ENCODE data around the gene ELAC1. TPM values are rescaled to one million over a fixed set of nuclear protein-coding genes. Genes with fewer than 3 reads are reported as not detected.

Gene ELAC1
- total and polyA plus RNA-seq, 2 donors (not counting 1 experiment from before 2014, with no cell fraction given): 7.3 to 8.2 TPM

GRCh38 chr18:51032193-51032592 lies 64.4 kb downstream of the ELAC1 start:
- no peaks in the 10 kb centered on the region for H3K27me3 ChIP-seq (ENCODE audit: control insufficient read depth, insufficient read depth, low read length)
- H2AFZ ChIP-seq (ENCODE audit: low read length): no peak overlapping the region
- H3K9ac ChIP-seq (ENCODE audit: insufficient read depth, low read length): no peak overlapping the region
- H3K36me3 ChIP-seq (ENCODE audit: control insufficient read depth, insufficient read depth, low read length): no peaks in the 10 kb centered on the region
- H3K4me2 ChIP-seq (ENCODE audit: extremely low read depth, insufficient read depth, low read length): peak overlapping the region; percentile 64
- H3K9me3 ChIP-seq (ENCODE audit: control insufficient read depth, insufficient read depth, low read depth, low read length): no peaks in the 10 kb centered on the region
- no peak overlapping the region for H3K27ac ChIP-seq (ENCODE audit: insufficient read depth, low read length)
- TF ChIP-seq CTCF (conservative IDR thresholded peaks at IDR 0.05 in 1 of 2, IDR thresholded peaks at IDR 0.05 in 1 of 2; ENCODE audit: low read depth in 1 of 2, low read length in 2 of 2) (no peak), EZH2 (IDR thresholded peaks at IDR 0.05; ENCODE audit: low read length, missing control alignments) (no peak)
- peaks cover 3% of the 10 kb centered on the region for H4K20me1 ChIP-seq (ENCODE audit: control insufficient read depth, extremely low read depth, insufficient read depth, low read length)
- peaks cover 76% of the 10 kb centered on the region for H3K79me2 ChIP-seq (ENCODE audit: control insufficient read depth, insufficient read depth, low read length)
- DNase-seq (ENCODE audit: low read depth in 2 of 2): no peak
- peak overlapping the region; percentile 56 to 83 (median 76) for H3K4me3 ChIP-seq (replicated peaks in 1 of 4; ENCODE audit: control extremely low read depth in 1 of 4, insufficient read depth in 1 of 4, low read depth in 3 of 4, low read length in 4 of 4)
- peaks cover 2% of the 10 kb centered on the region for H3K4me1 ChIP-seq (ENCODE audit: control insufficient read depth, extremely low read depth, insufficient read depth, low read length)

- Histone ChIP-seq H3K4me2 (ENCODE audit: extremely low read depth, insufficient read depth, low read length) (peak overlapping the region; percentile 18), H3K79me2 (ENCODE audit: control insufficient read depth, insufficient read depth, low read length) (peaks cover 98% of the 10 kb centered on the region), H2AFZ (ENCODE audit: low read length) (no peak overlapping the region), H4K20me1 (ENCODE audit: control insufficient read depth, extremely low read depth, insufficient read depth, low read length) (no peaks in the 10 kb centered on the region), H3K27ac (ENCODE audit: insufficient read depth, low read length) (no peak overlapping the region), H3K9ac (ENCODE audit: insufficient read depth, low read length) (no peak overlapping the region), H3K36me3 (ENCODE audit: control insufficient read depth, insufficient read depth, low read length) (no peaks in the 10 kb centered on the region), H3K9me3 (ENCODE audit: control insufficient read depth, insufficient read depth, low read depth, low read length) (no peaks in the 10 kb centered on the region), H3K4me1 (ENCODE audit: control insufficient read depth, extremely low read depth, insufficient read depth, low read length) (no peaks in the 10 kb centered on the region), H3K27me3 (ENCODE audit: control insufficient read depth, insufficient read depth, low read length) (no peaks in the 10 kb centered on the region), H3K4me3 (replicated peaks in 1 of 4; ENCODE audit: control extremely low read depth in 1 of 4, insufficient read depth in 1 of 4, low read depth in 3 of 4, low read length in 4 of 4) (no peak overlapping the region)
- no peak for DNase-seq (ENCODE audit: low read depth in 2 of 2)
- TF ChIP-seq EZH2 (IDR thresholded peaks at IDR 0.05; ENCODE audit: low read length, missing control alignments) (no peak), CTCF (conservative IDR thresholded peaks at IDR 0.05 in 1 of 2, IDR thresholded peaks at IDR 0.05 in 1 of 2; ENCODE audit: low read depth in 1 of 2, low read length in 2 of 2) (no peak)
Measured at GRCh38 chr18:51037230-51037629, 69.4 kb downstream of the ELAC1 start.

Other genes starting within 250 kb of the ELAC1 start
- gene MRO, start 148.0 kb upstream of the ELAC1 start, total RNA-seq: under 0.01 TPM in 2 replicates
- gene MRO, start 148.0 kb upstream of the ELAC1 start, polyA plus RNA-seq: 0.01 and 0.02 TPM in 2 replicates
- gene ME2, start 88.9 kb upstream of the ELAC1 start, total RNA-seq: 43.9 and 57.0 TPM in 2 replicates
- 40.5 and 62.5 TPM in 2 replicates for gene ME2, start 88.9 kb upstream of the ELAC1 start, polyA plus RNA-seq
- 49.8 and 71.5 TPM in 2 replicates for gene SMAD4, start 62.2 kb downstream of the ELAC1 start, total RNA-seq
- gene SMAD4, start 62.2 kb downstream of the ELAC1 start, polyA plus RNA-seq: 108 and 161 TPM in 2 replicates
- 33.6 and 39.8 TPM in 2 replicates for gene MEX3C, start 229.6 kb downstream of the ELAC1 start, total RNA-seq
- 30.9 and 41.8 TPM in 2 replicates for gene MEX3C, start 229.6 kb downstream of the ELAC1 start, polyA plus RNA-seq

Data from fibroblast of lung (primary cell).